Progenitor cell of endocrine pancreas (in vitro differentiated cells): Measurements from ENCODE around the gene SLC39A12. TPM values are rescaled to one million over a fixed set of nuclear protein-coding genes. Genes with fewer than 3 reads are reported as not detected.

Experiments used
- DNase-seq: peaks from one replicate; pipeline ENCODE4 v3.0.0; 2021; ENCODE audit warnings: low spot score; ENCODE audit not compliant: unreplicated experiment
- H3K27ac Mint-ChIP-seq: 2 replicates; pipeline ENCODE4 v1.8.0; 2021; ENCODE audit warnings: mild to moderate bottlenecking, moderate library complexity, mixed read lengths
- H3K27me3 Mint-ChIP-seq: 2 replicates; pipeline ENCODE4 v1.8.0; 2021; ENCODE audit warnings: mixed read lengths
- H3K36me3 Mint-ChIP-seq: 2 replicates; pipeline ENCODE4 v1.8.0; 2022; ENCODE audit warnings: mixed read lengths; ENCODE audit not compliant: insufficient read depth
- H3K4me1 Mint-ChIP-seq: 2 replicates; pipeline ENCODE4 v1.8.0; 2021; ENCODE audit warnings: low read depth, mixed read lengths
- H3K4me3 Mint-ChIP-seq: 2 replicates; pipeline ENCODE4 v1.8.0; 2021; ENCODE audit warnings: low read depth, mild to moderate bottlenecking, moderate library complexity, mixed read lengths
- H3K9me3 Mint-ChIP-seq: 2 replicates; pipeline ENCODE4 v1.8.0; 2021; ENCODE audit warnings: low read depth, mixed read lengths
- CTCF ChIP-seq: fragments of 200-600 bp; sonication (generic); IDR thresholded peaks from one replicate; pipeline ENCODE4 v1.5.0; 2021; ENCODE audit warnings: antibody characterized with exemption, mild to moderate bottlenecking; ENCODE audit not compliant: unreplicated experiment
- total RNA-seq: library from RNA; stranded (reverse); gene quantifications from 2 replicates; pipeline ENCODE4 v1.2.1, GENCODE V29; 2021

SLC39A12 gene
- total RNA-seq, 1 donor from 2014 or later = not detected

- Mint-ChIP-seq H3K27me3 (no peaks in the 10 kb centered on the region), H3K27ac (no peak overlapping the region), H3K9me3 (no peaks in the 10 kb centered on the region), H3K4me1 (peaks cover 2% of the 10 kb centered on the region), H3K36me3 (no peaks in the 10 kb centered on the region), H3K4me3 (no peak overlapping the region)
- TF ChIP-seq CTCF = no peak
- DNase-seq = no peak
These were observed 30.2 kb downstream of the SLC39A12 start for GRCh38 chr10:17981766-17982380.

GRCh38 chr10:17984056-17984455 lies 32.3 kb downstream of the SLC39A12 start:
- H3K4me3 Mint-ChIP-seq = no peak overlapping the region
- no peak for TF ChIP-seq CTCF
- H3K9me3 Mint-ChIP-seq = no peaks in the 10 kb centered on the region
- H3K4me1 Mint-ChIP-seq = peaks cover 2% of the 10 kb centered on the region
- no peak for DNase-seq
- H3K27me3 Mint-ChIP-seq = peaks cover 4% of the 10 kb centered on the region
- no peaks in the 10 kb centered on the region for H3K36me3 Mint-ChIP-seq
- no peak overlapping the region for H3K27ac Mint-ChIP-seq

DNA sequence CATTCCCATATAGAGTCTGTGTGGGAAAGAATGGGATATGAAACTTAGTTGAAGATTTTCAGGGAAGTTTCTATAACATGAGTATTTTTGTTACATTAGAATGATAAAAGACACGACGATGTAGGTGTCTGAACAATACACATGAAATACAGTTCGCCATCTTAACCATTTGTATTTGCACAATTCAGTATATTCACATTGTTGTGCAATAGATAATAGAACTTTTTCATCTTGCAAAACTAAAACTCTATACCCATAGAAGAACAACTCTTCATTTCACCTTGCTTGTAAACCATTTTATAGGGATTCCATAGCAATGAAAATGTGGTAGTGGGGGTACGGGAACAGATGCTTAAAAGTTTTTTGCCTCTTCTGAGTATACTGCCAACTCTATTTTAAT lies 32.8 kb downstream of the SLC39A12 start:
- Mint-ChIP-seq H3K27ac (no peak overlapping the region), H3K9me3 (no peaks in the 10 kb centered on the region), H3K27me3 (peaks cover 4% of the 10 kb centered on the region), H3K4me1 (peaks cover 2% of the 10 kb centered on the region), H3K4me3 (no peak overlapping the region), H3K36me3 (no peaks in the 10 kb centered on the region)
- TF ChIP-seq CTCF = no peak
- DNase-seq = no peak

- no peak overlapping the region for H3K4me3 Mint-ChIP-seq
- no peaks in the 10 kb centered on the region for H3K4me1 Mint-ChIP-seq
- H3K36me3 Mint-ChIP-seq = no peaks in the 10 kb centered on the region
- no peak overlapping the region for H3K27ac Mint-ChIP-seq
- no peak for DNase-seq
- no peak for TF ChIP-seq CTCF
- peaks cover 4% of the 10 kb centered on the region for H3K27me3 Mint-ChIP-seq
- H3K9me3 Mint-ChIP-seq = no peaks in the 10 kb centered on the region
These were observed 38.4 kb downstream of the SLC39A12 start for GRCh38 chr10:17989908-17990767.

DNA sequence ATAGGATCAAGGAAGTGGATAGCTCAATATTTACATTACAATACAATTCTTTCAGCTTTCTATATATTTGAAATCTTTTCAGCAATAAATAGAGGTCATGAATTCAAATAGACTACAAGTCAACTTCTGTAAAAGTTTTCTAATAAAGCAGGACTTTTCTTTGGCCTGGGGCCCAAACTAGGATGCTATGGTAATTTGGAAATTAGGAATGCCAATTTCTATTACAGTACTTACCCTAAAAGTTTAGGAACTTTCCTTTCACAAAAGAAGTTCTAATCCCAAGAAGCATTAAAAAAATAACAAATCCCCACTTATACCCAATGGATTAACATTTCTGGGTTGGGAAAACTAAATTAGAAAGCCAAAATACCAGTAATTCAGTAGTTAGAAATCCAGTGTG lies 40.5 kb downstream of the SLC39A12 start:
- Mint-ChIP-seq H3K4me3 (no peak overlapping the region), H3K4me1 (no peaks in the 10 kb centered on the region), H3K27me3 (peaks cover 4% of the 10 kb centered on the region), H3K36me3 (no peaks in the 10 kb centered on the region), H3K27ac (no peak overlapping the region), H3K9me3 (no peaks in the 10 kb centered on the region)
- no peak for DNase-seq
- no peak for TF ChIP-seq CTCF
